ENCODE data around the gene FOXE1. TPM values are rescaled to one million over a fixed set of nuclear protein-coding genes. Genes with fewer than 3 reads are reported as not detected.

FOXE1 gene
- polyA plus RNA-seq, 1 donor: not detected

GRCh38 chr9:97848480-97849237, 4.4 kb upstream of the FOXE1 start:
- DNase-seq: no peak

GRCh38 chr9:97849980-97850379, 3.0 kb upstream of the FOXE1 start:
- DNase-seq: no peak

GRCh38 chr9:97850746-97851445, 2.1 kb upstream of the FOXE1 start:
- no peak for DNase-seq

- DNase-seq: no peak
Observed at GRCh38 chr9:97851446-97851883, 1.6 kb upstream of the FOXE1 start.

GRCh38 chr9:97852001-97852398, 1.0 kb upstream of the FOXE1 start:
- DNase-seq: no peak

- DNase-seq: no peak
Observed at GRCh38 chr9:97852399-97853055, 499 bp upstream of the FOXE1 start.

- DNase-seq: peak; percentile 21
Observed at GRCh38 chr9:97853844-97854695, 1.0 kb downstream of the FOXE1 start.

- no peak for DNase-seq
Observed at GRCh38 chr9:97854696-97855485, 1.9 kb downstream of the FOXE1 start.

GRCh38 chr9:97855486-97855875, 2.5 kb downstream of the FOXE1 start:
- DNase-seq: no peak

- DNase-seq: no peak
Observed at GRCh38 chr9:97855899-97856298, 2.9 kb downstream of the FOXE1 start.

- no peak for DNase-seq
Observed at GRCh38 chr9:97856857-97857605, 4.0 kb downstream of the FOXE1 start.

GRCh38 chr9:97857606-97858392, 4.8 kb downstream of the FOXE1 start:
- DNase-seq: no peak

- DNase-seq: no peak
Observed at GRCh38 chr9:97858393-97858713, 5.3 kb downstream of the FOXE1 start.

- DNase-seq: no peak
Observed at GRCh38 chr9:97858826-97859225, 5.8 kb downstream of the FOXE1 start.

- no peak for DNase-seq
Observed at GRCh38 chr9:97859346-97859745, 6.3 kb downstream of the FOXE1 start.

GRCh38 chr9:97860451-97861147, 7.6 kb downstream of the FOXE1 start:
- DNase-seq: no peak

- DNase-seq: no peak
Observed at GRCh38 chr9:97861148-97861475, 8.1 kb downstream of the FOXE1 start.

- DNase-seq: no peak
Observed at GRCh38 chr9:97863314-97863713, 10.3 kb downstream of the FOXE1 start.

- no peak for DNase-seq
Observed at GRCh38 chr9:97864396-97864795, 11.4 kb downstream of the FOXE1 start.

- no peak for DNase-seq
Observed at GRCh38 chr9:97866300-97866699, 13.3 kb downstream of the FOXE1 start.
